MM.1S (cell line): ENCODE data around the gene ESPL1.

ENCODE experiments used
- DNase-seq: peaks from one replicate; pipeline ENCODE4 v3.0.0-alpha.2; 2015
- H2AFZ ChIP-seq: fragments of 300-600 bp; sonication (generic); 2 replicates; pipeline ENCODE4 v1.6.0; 2016; ENCODE audit warnings: antibody characterized with exemption, low read length
- H3F3A ChIP-seq: fragments of 300-600 bp; sonication (generic); 2 replicates; pipeline ENCODE4 v1.6.1; 2016; ENCODE audit warnings: mild to moderate bottlenecking, antibody characterized with exemption, low read length, moderate library complexity, mixed read lengths; ENCODE audit not compliant: insufficient read depth
- H3K27ac ChIP-seq: fragments of 300-600 bp; sonication (generic); 2 replicates; pipeline ENCODE4 v1.5.1; 2016; ENCODE audit warnings: mild to moderate bottlenecking, low read length
- H3K27me3 ChIP-seq: fragments of 300-600 bp; sonication (generic); replicated peaks from 2 replicates; pipeline ENCODE4 v1.6.0; 2016; ENCODE audit warnings: low read length; ENCODE audit not compliant: insufficient read depth
- H3K36me3 ChIP-seq: fragments of 300-600 bp; sonication (generic); replicated peaks from 2 replicates; pipeline ENCODE4 v1.6.1; 2016; ENCODE audit warnings: mild to moderate bottlenecking, low read length, mixed read lengths; ENCODE audit not compliant: insufficient read depth
- H3K4me1 ChIP-seq: fragments of 300-600 bp; sonication (generic); 2 replicates; pipeline ENCODE4 v1.6.1; 2016; ENCODE audit warnings: low read length, mixed read lengths
- H3K4me2 ChIP-seq: fragments of 300-600 bp; sonication (generic); 2 replicates; pipeline ENCODE4 v1.6.0; 2016; ENCODE audit warnings: low read depth, low read length
- H3K4me3 ChIP-seq: fragments of 300-600 bp; sonication (generic); 2 replicates; pipeline ENCODE4 v1.5.1; 2016; ENCODE audit warnings: low read length, mixed read lengths
- H3K79me2 ChIP-seq: fragments of 300-600 bp; sonication (generic); 2 replicates; pipeline ENCODE4 v1.6.1; 2016; ENCODE audit warnings: mixed run types, low read length, mixed read lengths
- H3K9ac ChIP-seq: fragments of 300-600 bp; sonication (generic); 2 replicates; pipeline ENCODE4 v1.6.1; 2016; ENCODE audit warnings: low read length, mixed read lengths
- H3K9me2 ChIP-seq: fragments of 300-600 bp; sonication (generic); replicated peaks from 2 replicates; pipeline ENCODE4 v1.6.1; 2016; ENCODE audit warnings: mild to moderate bottlenecking, low read length, mixed read lengths; ENCODE audit not compliant: insufficient read depth
- H3K9me3 ChIP-seq: fragments of 300-600 bp; sonication (generic); replicated peaks from 2 replicates; pipeline ENCODE4 v1.6.1; 2016; ENCODE audit warnings: mild to moderate bottlenecking, low read length, mixed read lengths; ENCODE audit not compliant: insufficient read depth
- H4K20me1 ChIP-seq: fragments of 300-600 bp; sonication (generic); 2 replicates; pipeline ENCODE4 v1.6.1; 2016; ENCODE audit warnings: mild to moderate bottlenecking, low read length, moderate library complexity, mixed read lengths; ENCODE audit not compliant: insufficient read depth
- EZH2 ChIP-seq: fragments of 300-600 bp; sonication (generic); optimal IDR thresholded peaks from 2 replicates; pipeline ENCODE3; 2017; ENCODE audit warnings: low read depth, mild to moderate bottlenecking, antibody characterized with exemption, low read length, mixed read lengths
- EZH2phosphoT487 ChIP-seq: fragments of 300-600 bp; sonication (generic); IDR thresholded peaks from 2 replicates; pipeline ENCODE4 v1.6.1; 2018; ENCODE audit warnings: antibody characterized with exemption, low read length
- TF ChIP-seq, protein P1 (sequence below): fragments of 300-600 bp; sonication (generic); IDR thresholded peaks from 2 replicates; pipeline ENCODE4 v1.5.1; 2016; ENCODE audit warnings: antibody characterized with exemption, low read length, mixed read lengths

ESPL1 gene

DNA sequence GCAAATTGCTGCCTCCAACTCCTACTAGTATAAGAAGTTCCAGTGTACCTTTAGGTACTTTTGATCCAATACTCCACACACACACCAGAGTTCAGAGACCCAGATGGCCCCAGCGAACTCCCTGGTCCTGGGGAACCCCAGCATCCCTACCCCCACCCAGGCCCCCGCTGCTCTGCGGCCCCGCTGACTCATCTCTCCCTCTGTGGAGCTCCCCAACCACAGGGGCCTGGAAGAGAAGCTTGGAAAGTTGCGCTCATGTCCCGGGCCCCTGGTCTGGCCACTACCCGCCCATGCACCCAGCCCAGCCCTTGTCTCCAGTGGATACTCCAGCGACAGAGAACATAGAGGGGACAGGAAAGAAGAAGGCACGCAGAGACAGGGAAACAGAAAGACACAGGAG lies 72.3 kb downstream of the ESPL1 start:
- H3K4me2 ChIP-seq: no peak overlapping the region
- no peak overlapping the region for H2AFZ ChIP-seq

More for the DNA sequence above, 72.3 kb downstream of the ESPL1 start:
- Histone ChIP-seq H3K27me3 (peaks cover 21% of the 10 kb centered on the region; the same call in 1 of the 2 replicates), H3K36me3 (no peaks in the 10 kb centered on the region), H3K4me3 (no peak overlapping the region), H3K79me2 (no peaks in the 10 kb centered on the region), H3K9ac (no peak overlapping the region), H4K20me1 (no peaks in the 10 kb centered on the region), H3F3A (peaks cover 4% of the 10 kb centered on the region; the same call in 1 of the 2 replicates), H3K9me2 (no peaks in the 10 kb centered on the region), H3K9me3 (no peaks in the 10 kb centered on the region), H3K27ac (no peak overlapping the region), H3K4me1 (peaks cover 5% of the 10 kb centered on the region; the same call in 1 of the 2 replicates)
- DNase-seq: no peak
- TF ChIP-seq EZH2: no peak
- TF ChIP-seq, protein P1, sequence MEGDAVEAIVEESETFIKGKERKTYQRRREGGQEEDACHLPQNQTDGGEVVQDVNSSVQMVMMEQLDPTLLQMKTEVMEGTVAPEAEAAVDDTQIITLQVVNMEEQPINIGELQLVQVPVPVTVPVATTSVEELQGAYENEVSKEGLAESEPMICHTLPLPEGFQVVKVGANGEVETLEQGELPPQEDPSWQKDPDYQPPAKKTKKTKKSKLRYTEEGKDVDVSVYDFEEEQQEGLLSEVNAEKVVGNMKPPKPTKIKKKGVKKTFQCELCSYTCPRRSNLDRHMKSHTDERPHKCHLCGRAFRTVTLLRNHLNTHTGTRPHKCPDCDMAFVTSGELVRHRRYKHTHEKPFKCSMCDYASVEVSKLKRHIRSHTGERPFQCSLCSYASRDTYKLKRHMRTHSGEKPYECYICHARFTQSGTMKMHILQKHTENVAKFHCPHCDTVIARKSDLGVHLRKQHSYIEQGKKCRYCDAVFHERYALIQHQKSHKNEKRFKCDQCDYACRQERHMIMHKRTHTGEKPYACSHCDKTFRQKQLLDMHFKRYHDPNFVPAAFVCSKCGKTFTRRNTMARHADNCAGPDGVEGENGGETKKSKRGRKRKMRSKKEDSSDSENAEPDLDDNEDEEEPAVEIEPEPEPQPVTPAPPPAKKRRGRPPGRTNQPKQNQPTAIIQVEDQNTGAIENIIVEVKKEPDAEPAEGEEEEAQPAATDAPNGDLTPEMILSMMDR: no peak
- no peak for TF ChIP-seq EZH2phosphoT487
